ENCODE measurements around the gene NUB1.

NUB1 gene

DNA sequence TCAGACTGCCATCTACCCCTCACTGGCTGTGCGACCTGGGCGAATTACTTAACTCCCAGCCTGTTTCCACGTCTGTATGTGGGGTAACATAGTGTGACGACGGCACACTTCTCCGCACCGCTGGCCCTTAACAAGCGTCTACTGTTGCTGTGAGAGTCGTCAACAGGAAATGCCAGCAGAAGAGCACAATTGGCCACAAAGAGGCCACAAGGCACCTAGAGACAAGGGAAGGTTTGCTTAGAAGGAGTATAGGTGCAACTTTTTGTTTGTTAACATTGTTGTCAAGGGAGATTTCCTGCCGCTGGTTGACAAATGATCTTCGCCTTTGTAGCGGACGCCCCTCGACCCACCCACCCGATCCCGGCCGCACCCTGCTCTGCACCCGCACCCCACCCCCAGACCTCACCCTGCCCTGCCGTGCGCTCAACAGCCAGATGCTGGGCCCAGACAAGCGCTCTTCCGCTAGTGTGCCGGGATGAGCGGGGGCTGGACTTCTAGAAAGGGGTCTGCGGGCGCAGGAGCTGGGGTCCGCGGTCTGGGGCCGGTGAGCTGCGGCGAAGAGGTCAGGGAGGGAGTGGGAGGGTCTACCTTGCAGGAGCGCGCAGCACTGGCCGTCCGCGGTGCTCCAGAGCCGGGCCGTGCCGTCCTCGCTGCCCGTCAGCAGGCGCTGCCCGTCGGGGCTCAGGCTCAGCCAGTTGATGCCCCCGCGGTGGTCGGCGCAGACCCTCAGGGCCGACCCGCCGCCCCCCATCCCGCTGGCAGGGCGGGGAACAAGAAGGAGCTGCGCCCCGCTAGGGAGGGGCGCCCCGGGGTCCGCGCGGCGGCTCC lies 67.4 kb downstream of the NUB1 start:
- DNase-seq, result no peak

DNA sequence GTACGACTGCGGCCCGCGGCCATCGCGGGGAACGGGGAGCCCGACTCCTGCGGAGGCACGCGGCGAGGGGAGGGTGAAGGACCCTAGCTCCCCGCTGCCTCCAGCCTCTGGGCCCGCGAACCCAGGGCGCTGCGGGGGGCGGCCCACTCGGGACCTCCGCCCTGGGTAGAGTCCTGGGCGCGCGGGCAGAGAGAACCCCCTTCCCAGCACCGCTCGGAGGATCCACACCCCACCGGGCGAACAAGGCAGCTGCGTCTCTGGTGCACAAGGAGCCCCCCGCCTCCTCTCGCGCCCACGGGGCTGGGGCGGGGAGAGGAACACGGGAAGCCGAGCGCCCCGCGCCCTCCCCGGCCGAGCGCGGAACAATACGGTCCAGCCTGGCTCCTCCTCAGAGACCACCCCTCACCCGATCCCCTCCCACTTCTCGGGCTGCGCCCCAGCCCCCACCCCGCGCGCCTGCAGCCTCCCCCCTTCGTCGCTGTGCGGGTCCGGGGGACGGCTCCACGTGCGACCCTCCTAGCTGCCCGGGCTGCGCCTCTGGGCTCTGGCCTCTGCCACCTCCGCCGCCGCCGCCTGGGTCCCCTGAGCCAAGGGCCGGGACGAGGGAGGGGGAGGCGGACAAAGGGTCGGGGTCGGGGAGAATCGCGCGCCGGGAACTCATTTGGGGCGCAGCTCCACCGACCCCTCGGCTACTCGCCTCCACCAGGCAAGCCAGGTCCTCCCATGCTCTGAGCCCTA lies 68.2 kb downstream of the NUB1 start, which contains the start of gene WDR86:
WDR86 (minus strand) TSS at position 372 of the 738 bp plus-strand sequence. CDS start 449 bp downstream, outside the sequence.
- DNase-seq, result no peak

DNA sequence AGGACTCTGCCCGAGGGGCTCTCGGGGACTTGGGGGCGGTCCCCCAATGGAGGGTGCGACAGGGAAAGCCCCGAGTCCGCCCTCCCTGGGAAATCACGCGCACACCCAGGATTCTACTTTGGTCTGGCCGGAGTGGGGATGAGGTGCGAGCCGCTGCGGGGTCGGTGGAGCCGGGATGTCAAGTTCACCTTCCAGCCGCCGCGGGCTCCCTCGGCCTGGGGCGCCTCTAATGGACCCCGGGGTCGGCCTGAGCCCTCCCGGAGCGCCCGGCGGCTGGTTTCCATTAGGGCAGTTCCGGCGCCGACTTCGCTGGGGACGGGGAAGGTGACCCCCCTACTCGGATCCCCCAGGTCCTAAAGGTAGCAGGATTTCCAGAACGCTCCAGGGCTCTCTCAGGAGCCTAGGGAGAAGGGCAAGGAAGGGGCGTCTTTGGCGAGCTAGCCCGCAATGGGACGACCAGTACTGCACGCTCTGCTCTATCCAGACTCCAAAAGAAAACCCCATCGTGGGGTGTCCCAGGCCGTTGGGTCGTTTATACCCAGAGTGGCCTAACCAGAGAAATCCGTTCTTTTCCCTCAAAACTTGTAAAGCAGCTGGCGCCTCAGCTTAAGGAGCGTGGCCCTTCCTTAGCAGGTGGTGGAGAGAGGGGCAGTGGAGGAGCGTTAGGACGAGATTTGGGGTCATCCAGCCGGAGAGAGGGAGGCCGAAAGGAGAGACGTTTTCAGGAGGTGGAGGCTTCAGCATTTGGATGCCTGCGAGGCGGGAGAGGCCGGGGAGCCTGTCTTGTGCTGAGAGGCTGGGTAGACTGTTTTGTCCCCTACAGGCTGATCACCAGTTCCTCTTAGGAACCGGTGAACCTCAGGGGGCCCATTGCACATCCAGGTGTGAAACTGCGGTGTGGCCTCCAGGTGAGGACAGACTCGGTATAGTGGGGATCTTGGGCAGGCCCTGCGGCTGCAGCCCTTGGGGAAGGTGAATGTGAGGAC lies 69.1 kb downstream of the NUB1 start:
- DNase-seq, result no peak

DNA sequence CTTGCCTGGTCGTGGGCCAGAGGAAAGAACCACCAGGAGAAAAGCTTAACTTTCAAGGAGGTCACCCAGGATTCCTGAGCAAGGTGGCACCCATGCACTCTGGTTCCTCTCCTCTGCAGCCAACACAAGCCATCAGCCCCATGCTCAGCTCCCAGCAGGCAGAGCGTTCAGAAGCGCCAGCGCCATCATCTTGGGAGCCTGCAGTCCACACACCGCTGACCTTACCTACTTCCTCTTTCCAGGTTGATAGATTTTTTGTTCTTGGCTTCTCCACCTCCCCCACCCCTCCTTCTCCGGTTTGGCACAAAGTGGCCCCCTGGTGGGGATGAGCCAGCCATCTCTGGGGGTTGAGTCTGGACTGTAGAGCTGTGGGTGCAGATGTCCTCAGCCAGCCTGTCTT lies 69.9 kb downstream of the NUB1 start:
- no peak for DNase-seq

DNA sequence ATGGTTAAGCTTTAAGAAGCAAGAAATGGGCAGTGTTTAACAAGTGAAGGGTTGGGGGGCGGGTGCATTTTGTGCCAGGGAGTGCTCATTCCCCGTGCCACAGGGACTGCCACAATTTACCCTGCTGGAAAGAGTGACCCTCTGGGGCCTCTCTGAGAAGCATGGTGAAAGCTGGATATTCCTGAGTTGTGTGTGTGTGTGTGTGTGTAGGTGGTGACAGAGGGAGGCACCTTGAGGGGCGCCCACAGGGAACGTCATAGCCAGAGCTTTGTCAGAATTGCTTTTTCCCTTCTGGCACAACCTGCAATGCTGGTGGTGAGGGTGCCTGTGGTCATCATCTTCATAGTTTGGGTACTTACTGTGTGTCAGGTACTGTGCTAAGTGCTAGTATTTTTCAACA lies 70.7 kb downstream of the NUB1 start:
- no peak for DNase-seq

DNA sequence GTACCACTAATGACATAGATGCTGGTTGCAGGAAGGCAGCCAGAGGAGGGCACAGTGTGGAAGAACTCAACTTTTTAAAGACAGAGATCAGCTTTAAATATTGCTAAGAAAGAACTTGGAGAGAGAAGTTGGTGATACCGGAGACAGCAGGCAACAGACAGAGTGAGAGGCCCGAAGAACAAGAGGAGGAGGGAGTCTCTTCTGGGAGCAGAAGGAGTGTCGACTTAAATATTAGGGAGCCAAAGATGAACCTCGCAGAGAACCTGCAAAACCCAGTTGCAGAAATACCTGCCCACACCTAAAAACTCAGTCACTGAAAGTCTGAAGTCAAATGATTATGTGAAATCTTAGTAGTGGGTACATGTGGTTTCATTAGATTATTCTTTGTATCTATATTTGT lies 71.6 kb downstream of the NUB1 start:
- no peak for DNase-seq

DNA sequence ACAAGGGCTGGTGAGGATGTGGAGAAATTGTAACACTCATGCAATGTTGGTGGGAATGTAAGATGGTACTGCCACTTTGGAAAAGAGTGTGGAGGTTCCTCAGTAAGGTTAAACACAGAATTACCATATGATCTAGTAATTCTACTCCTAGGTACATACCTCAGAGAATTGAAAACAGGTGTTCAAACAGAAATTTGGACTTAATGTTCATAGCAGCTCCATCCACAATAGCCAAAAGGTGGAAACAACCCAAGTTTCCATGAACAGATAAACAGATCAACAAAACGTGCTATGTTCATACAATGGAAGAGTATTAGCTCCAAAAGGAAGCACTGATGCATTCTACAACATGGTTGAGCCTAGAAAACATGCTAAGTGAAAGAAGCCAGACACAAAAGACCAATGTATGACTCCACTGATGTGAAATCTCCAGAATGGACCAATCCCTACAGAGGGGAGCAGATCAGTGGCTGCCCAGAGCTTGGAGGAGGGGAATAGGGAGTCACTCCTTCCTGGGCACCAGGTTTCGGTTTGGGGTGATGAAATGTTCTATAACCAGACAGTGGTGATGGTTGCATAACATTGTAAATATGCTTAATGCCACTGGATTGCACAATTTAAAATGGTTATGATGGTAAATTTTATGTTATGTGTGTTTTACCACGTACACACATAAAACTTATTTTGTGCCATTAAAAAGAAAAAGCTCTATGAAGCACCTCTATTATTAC lies 73.9 kb downstream of the NUB1 start:
- DNase-seq, result no peak

DNA sequence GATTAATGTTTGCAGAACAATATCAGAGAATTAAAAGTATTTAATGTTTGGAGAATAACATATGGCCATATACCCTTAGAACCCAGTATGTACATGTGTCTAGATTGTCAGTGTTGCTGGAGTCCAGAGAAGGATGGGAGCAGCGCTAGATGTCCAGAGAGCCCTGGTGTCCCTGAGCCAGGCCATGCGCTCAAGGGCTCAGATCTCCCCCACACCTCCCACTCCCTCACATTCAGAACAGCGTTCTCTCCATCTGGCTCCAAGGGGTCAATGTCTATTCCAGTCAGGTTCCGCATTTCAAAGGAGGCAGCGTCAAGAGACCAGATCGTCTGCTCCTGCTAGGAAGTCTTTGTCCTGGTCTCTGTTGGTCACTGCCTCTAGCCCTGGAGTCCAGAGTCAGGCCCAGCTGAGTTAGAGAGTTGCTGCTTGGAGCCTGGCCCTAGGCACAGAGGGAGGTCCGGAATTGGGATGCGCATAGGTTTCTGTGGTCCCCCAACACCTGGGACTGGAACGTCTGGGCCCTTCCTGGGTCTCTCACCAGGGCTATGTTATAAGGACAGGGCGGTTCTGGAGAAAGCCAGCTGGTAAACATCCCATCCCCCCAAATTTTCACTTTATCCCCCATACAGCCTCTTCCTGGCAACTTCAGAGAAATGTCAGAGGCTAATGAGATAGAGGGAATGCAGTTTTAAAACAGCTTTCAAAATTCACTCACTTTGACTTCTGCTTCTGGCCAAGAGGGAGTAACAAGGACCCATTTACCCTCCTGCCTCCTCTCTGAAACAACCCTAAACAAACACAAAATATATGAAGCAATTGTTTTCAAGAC lies 74.7 kb downstream of the NUB1 start:
- DNase-seq, result no peak

DNA sequence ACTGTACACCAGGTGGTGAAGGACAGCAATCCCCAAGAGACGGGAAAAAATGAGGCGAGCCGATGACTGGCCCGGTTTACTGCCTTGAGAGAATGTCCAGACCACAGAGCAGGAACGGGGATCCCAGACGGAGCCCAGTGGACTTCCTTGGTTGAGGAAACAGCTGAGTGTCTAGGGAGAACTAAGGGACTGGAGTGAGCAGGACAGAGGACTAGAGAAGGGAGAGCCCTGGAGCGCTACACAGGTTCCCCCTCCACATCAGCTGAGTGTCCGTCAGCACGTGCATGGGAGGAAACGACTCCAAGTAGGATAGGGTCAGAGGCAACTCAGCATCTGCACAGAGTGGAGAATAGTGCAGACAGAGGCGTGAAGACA lies 75.3 kb downstream of the NUB1 start:
- no peak for DNase-seq

DNA sequence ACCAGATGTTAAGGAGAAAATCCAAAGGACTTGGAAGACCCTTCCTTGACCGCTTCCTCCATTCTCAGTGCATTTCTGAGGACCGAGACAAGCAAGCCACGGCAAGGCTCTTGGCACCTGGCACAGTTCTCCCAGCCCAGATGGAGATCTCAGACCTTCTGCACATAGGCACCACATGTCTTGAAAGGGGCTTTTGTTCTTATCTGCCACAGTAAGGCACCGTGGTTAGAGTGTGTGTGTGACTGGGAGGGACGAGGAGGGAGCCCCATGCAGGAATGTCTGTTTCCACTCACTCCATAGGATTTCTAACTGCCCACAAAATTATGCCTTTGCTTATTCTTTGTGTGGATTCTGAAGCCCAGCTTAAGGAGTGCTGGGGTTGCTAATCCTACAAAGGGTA lies 78.5 kb downstream of the NUB1 start:
- no peak for DNase-seq

DNA sequence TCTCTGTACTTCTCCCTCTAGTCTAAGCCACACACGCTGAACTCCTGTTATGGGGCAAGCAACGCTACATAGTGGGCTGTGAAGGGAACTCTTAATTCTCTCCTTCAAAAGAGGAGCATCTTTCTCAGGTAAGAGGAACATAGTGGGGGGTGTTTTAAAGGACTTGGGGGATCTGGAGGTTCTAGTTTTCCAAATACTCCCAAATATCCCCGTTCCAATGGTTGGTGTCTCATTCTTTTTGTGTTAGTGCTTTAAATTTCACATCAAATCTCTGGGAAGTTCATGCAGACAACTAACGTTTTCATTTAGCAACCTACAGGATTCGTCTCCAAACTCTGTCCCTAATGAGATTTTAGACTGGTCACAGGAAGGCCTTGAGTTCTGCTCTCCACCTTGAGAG lies 80.6 kb downstream of the NUB1 start:
- no peak for DNase-seq

DNA sequence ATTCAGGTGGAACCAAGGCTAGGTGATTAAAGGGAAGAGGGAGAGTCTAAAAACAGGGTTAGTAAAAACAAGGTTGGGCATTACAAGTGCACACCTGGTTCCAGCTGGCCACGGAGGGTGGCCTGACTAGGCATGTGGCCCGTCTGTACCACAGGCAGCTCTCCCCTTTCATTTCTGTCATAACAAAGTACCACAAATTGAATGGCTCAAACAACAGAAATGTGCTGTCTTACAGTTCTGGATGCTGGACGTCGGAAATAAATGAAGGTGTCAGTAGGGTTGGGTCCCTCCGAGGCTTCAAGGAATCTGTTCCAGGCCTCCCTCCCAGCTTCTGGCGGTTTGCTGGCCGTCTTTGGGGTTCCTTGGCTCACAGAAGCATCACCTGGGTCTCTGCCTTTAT lies 81.6 kb downstream of the NUB1 start:
- DNase-seq, result no peak

DNA sequence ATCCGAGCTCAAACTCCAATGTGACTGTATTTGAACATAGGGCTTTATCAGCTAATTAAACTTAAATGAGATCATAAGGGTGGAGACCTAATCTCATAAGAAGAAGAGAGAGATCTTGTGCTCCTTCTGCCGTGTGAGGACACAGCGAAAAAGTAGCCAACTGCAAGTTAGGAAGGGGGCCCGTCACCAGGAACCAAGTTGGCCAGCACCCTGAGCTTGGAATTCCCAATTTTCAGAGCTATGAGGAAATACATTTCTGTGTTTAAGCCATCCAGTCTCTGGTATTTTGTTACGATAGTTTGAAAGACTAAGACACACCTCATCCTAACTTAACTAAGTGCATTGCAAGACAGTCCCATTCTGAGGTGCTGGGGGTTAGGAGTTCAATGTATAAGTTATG lies 82.3 kb downstream of the NUB1 start:
- no peak for DNase-seq

DNA sequence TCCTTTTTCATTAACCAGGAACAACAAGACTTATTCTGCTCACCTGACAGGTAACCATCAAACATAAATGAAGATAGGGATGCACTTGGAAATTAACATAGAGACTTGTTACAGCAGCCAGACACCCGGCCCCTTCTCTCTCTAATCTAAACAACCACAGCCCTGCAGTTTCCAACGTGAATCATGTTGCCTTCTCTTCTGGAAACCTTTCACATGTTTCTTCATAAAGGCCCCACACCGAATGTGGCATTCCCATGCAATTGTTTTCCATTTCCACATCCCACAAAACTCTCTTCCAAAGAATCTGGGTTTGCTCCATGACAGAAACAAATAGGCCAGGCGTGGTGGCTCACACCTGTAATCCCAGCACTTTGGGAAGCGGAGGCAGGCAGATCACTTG lies 83.2 kb downstream of the NUB1 start:
- DNase-seq, result no peak

DNA sequence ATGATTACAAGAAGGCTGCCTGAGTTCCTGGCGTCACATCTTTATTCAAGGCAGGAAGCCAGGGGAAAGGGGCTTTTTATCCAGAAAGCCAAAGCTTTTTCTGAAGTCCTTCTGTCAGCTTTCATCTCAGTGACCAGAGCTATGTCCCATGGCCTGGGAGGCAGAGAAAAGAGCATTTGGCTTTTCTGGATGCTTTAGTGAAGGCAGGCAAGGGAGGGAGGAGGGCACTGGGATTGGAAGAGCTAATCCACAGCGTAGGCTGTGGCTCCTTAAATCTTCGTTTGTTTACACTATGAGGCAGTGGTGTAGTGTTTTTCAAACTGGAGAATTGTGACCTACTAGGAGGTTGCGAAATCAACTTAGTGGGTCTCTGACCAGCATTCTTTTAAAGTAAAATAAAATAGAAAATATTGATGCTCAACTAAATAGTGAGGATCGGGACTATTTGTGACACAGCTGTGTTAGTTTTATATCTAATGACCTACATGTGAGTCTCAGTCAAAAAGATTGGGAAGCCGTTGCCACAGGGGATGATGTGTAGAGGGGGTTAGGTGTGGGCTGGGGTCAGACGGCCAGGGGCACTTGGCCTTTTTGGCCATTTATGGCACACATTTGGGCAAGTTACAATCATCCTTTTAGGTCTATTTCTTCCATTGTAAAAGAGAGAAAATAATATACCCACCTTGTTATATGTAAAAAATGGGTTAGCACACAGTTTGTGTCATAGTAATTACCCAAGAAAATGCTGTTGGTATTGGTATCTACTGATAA lies 84.2 kb downstream of the NUB1 start:
- no peak for DNase-seq

DNA sequence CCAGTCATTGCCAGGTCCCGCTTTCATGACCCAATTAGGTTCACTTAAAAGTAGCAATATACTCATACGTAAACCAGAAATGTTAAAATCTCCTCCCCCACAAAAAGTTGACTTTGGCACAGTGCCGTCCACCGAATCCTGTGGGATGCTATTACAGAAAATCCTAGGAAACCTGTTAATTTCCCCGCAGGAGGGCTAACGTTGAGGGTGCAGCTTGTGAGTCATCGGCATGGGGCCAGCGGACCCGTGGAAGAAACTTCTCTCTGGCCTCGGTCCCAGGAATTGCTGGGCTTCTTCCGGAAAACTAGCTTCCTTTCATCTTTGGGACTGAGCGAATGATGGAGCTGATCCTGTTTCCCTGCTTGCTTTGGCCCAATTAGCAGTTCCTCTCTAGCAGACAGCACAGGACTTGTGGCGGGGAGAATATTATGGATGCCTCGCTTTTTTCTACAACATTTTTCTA lies 84.9 kb downstream of the NUB1 start:
- DNase-seq, result no peak

DNA sequence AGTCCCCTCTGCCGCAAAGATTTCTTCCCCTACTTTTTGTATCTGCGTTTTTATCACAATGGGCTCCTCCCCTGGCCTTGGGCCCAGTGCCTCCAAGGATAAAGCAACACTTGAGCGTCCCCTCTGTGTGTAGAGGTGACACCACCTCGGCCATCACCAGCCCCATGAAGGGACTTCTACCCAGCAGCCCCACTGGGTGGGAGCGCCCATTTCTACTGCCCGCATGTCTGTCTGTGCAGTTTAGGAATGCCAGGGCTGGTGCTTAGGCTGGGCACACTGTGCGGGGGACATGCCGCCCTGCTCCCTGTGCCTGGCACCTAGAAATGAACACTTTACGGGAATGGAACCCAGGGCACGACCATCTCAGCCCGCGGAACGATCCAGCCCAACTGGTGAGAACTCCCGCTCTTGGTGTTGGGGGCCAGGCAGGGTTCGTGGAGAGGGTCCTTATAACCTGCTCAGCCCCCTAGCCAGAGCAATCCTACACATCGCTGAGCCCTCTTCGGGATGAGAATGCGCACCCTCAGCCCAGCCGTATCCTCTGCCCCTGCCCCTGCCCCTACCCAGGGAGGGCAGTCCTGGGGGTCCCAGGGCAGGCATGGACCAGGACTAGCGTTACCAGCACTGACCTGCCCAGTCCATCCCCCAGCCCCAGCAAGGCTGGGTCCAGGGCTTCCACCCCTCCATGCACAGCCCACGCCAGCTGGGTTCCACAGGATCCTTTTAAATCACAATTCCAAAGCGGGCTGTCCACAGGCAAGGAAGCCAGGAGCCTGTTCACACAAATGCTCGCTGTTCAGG lies 85.5 kb downstream of the NUB1 start:
- no peak for DNase-seq

DNA sequence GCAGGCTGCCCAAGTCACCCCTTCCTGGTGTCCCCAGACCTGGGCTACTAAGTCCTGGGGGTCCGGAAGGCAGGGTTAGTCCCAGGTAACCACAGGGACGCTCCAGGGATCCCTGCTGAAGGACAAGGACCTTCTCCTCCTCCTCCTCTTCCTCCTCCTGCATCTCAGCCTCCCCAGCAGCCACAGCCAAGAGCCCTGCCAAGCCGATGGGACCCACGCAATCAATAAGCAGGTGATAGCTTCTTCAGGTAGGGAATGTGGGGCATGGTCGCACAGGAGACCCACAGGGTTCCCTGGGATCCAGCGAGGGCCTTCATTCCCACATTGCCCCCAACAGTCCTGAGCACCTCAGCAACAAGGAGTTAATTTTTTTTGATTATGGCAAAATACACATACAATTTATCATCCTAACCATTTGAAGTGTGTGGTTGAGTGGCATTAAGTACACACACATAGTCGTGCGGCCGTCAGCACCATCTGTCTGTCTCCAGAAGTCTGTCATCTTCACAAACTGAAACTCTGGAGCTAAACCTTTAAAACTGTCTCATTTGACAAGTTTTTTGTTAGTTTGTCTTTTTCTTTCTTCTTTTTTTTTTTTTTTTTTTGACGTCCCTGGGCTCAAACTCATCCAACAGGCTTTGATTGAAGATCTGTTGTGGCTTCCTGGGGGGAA lies 86.2 kb downstream of the NUB1 start:
- DNase-seq, result no peak

Data from NCI-H1417 treated with DMSO at 0.1 percent for 48 hours (cell line).